CD14-positive monocyte (primary cell): ENCODE results near the gene FGF5. TPM values are rescaled to one million over a fixed set of nuclear protein-coding genes. Genes with fewer than 3 reads are reported as not detected.

Experiments
- DNase-seq, 3 donors: peaks; one replicate each; pipeline ENCODE4 v3.0.0-alpha.2; 2011 to 2022
- H2AFZ ChIP-seq: 2 replicates; pipeline ENCODE4 v1.6.0; 2012; ENCODE audit warnings: mild to moderate bottlenecking, low read depth, low read length, inconsistent platforms; ENCODE audit not compliant: insufficient read depth, poor library complexity, severe bottlenecking
- H3K27ac ChIP-seq, 2 donors: 1 replicate in 1 of 2; 2 replicates in 1 of 2; pipeline ENCODE4 v1.5.1; 2012 to 2013; ENCODE audit warnings: low read length in 2 of 2, control low read depth in 1 of 2, inconsistent platforms in 1 of 2, low read depth in 1 of 2, mild to moderate bottlenecking in 1 of 2
- H3K27me3 ChIP-seq, 2 donors: one replicate each; pipeline versions ENCODE4 v1.6.0 to v1.6.1; 2011 to 2013; ENCODE audit warnings: low read length in 2 of 2; ENCODE audit not compliant: control insufficient read depth in 2 of 2, insufficient read depth in 2 of 2
- H3K36me3 ChIP-seq, 2 donors: replicated peaks in 1 of 2; 1 replicate in 1 of 2; 2 replicates in 1 of 2; pipeline versions ENCODE4 v1.5.1 to v1.6.1; 2012 to 2013; ENCODE audit warnings: low read length in 2 of 2, control low read depth in 1 of 2, inconsistent platforms in 1 of 2, mild to moderate bottlenecking in 1 of 2; ENCODE audit not compliant: insufficient read depth in 2 of 2, control insufficient read depth in 1 of 2
- H3K4me1 ChIP-seq, 2 donors: 1 replicate in 1 of 2; 2 replicates in 1 of 2; pipeline versions ENCODE4 v1.5.1 to v1.6.1; 2012 to 2013; ENCODE audit warnings: low read length in 2 of 2, control low read depth in 1 of 2, inconsistent platforms in 1 of 2, mild to moderate bottlenecking in 1 of 2, moderate library complexity in 1 of 2; ENCODE audit not compliant: insufficient read depth in 2 of 2, control insufficient read depth in 1 of 2
- H3K4me2 ChIP-seq: replicated peaks from 2 replicates; pipeline ENCODE3; 2012; ENCODE audit warnings: low read length, moderate library complexity, mild to moderate bottlenecking; ENCODE audit not compliant: poor library complexity, severe bottlenecking; ENCODE audit errors: extremely low read depth
- H3K4me3 ChIP-seq, 3 experiments: fragments of 200-600 bp in 1 of 3; sonication (generic) in 1 of 3; replicated peaks in 1 of 3; 1 replicate in 2 of 3; 2 replicates in 1 of 3; pipeline ENCODE4 v1.5.1; 2011 to 2013; ENCODE audit warnings: low read length in 3 of 3, mild to moderate bottlenecking in 3 of 3, control low read depth in 2 of 3, low read depth in 2 of 3, inconsistent platforms in 1 of 3, moderate library complexity in 1 of 3
- H3K79me2 ChIP-seq: 2 replicates; pipeline ENCODE4 v1.6.0; 2012; ENCODE audit warnings: mild to moderate bottlenecking, control low read depth, inconsistent platforms, low read length, moderate library complexity; ENCODE audit not compliant: insufficient read depth
- H3K9ac ChIP-seq: 2 replicates; pipeline ENCODE4 v1.6.0; 2017; ENCODE audit warnings: low read length, mild to moderate bottlenecking; ENCODE audit not compliant: insufficient read depth, poor library complexity, severe bottlenecking
- H3K9me3 ChIP-seq, 2 donors: replicated peaks in 1 of 2; 1 replicate in 1 of 2; 2 replicates in 1 of 2; pipeline versions ENCODE4 v1.5.1 to v1.6.1; 2012 to 2013; ENCODE audit warnings: low read length in 2 of 2, control low read depth in 1 of 2; ENCODE audit not compliant: control insufficient read depth in 1 of 2, insufficient read depth in 1 of 2
- H4K20me1 ChIP-seq: 2 replicates; pipeline ENCODE4 v1.6.0; 2012; ENCODE audit warnings: mild to moderate bottlenecking, low read length, control low read depth, moderate library complexity; ENCODE audit not compliant: insufficient read depth
- H3K27ac Mint-ChIP-seq, 7 donors: one replicate each; pipeline ENCODE4 v1.8.0; 2020; ENCODE audit warnings: mild to moderate bottlenecking in 7 of 7, mixed read lengths in 7 of 7, moderate library complexity in 6 of 7, inconsistent platforms in 2 of 7
- H3K27me3 Mint-ChIP-seq, 3 donors: one replicate each; pipeline ENCODE4 v1.8.0; 2021 to 2022; ENCODE audit warnings: low read depth in 3 of 3, mild to moderate bottlenecking in 3 of 3, mixed read lengths in 3 of 3, moderate library complexity in 3 of 3, inconsistent platforms in 1 of 3
- H3K36me3 Mint-ChIP-seq, 2 donors: one replicate each; pipeline ENCODE4 v1.8.0; 2020; ENCODE audit warnings: mixed read lengths in 2 of 2, inconsistent platforms in 1 of 2, mild to moderate bottlenecking in 1 of 2
- H3K4me1 Mint-ChIP-seq: one replicate; pipeline ENCODE4 v1.8.0; 2020; ENCODE audit warnings: mild to moderate bottlenecking, mixed read lengths
- H3K4me3 Mint-ChIP-seq, 2 donors: one replicate each; pipeline ENCODE4 v1.8.0; 2020; ENCODE audit warnings: mild to moderate bottlenecking in 2 of 2, mixed read lengths in 2 of 2, moderate library complexity in 1 of 2
- H3K9me3 Mint-ChIP-seq, 7 donors: one replicate each; pipeline ENCODE4 v1.8.0; 2020 to 2022; ENCODE audit warnings: mixed read lengths in 7 of 7, mild to moderate bottlenecking in 6 of 7, moderate library complexity in 6 of 7, inconsistent platforms in 2 of 7
- CTCF ChIP-seq: fragments of 200-600 bp; IDR thresholded peaks from one replicate; pipeline ENCODE4 v1.8.0; 2022; ENCODE audit warnings: antibody characterized with exemption, mild to moderate bottlenecking
- WGBS: methylation state at CpG from one replicate; pipeline ENCODE4 v1.1.5; 2013; ENCODE audit warnings: missing lambda C conversion rate; ENCODE audit not compliant: insufficient coverage; 5-methylcytosine and 5-hydroxymethylcytosine counted together
- intact Hi-C, 2 donors: fragments of 100-400 bp; cut with micrococcal nuclease; formaldehyde crosslinking; loops; one replicate each; pipeline versions ENCODE4 v1.15.0 to v1.15.1; 2023
- polyA plus RNA-seq, 3 donors: library from polyadenylated mRNA; depleted of rRNA in 1 of 3; unstranded in 2 of 3; stranded (reverse) in 1 of 3; fragments of 300-500 nt in 2 of 3; fragments of >200 nt in 1 of 3; fragmentation: Illumina TruSeq in 2 of 3; gene quantifications; 1 replicate in 2 of 3; 2 replicates in 1 of 3; pipeline ENCODE4 v1.2.3, GENCODE V29; 2012 to 2021

The FGF5 gene
- polyA plus RNA-seq, 3 donors = not detected

GRCh38 chr4:80334568-80334967, 68.1 kb downstream of the FGF5 start:
- Histone ChIP-seq H3K27ac (no peak overlapping the region), H3K9me3 (no peaks in the 10 kb centered on the region), H3K27me3 (peaks cover 4 to 13% of the 10 kb centered on the region in 2 donors), H3K9ac (no peak overlapping the region), H4K20me1 (no peaks in the 10 kb centered on the region), H3K79me2 (no peaks in the 10 kb centered on the region), H3K36me3 (no peaks in the 10 kb centered on the region), H3K4me2 (no peak overlapping the region), H3K4me3 (no peak overlapping the region), H2AFZ (no peak overlapping the region), H3K4me1 (peaks cover 8 to 10% of the 10 kb centered on the region in 2 donors)
- TF ChIP-seq CTCF = no peak
- intact Hi-C loops = no loop called here
- H3K9me3 Mint-ChIP-seq = peaks cover 0 to 2% (median 0%) of the 10 kb centered on the region in 7 donors
- H3K4me3 Mint-ChIP-seq = no peak overlapping the region
- H3K27me3 Mint-ChIP-seq = peaks cover 8 to 21% (median 9%) of the 10 kb centered on the region in 3 donors
- H3K27ac Mint-ChIP-seq = no peak overlapping the region
- no peak for DNase-seq
- no CpG with 5 or more reads among the region's 1 CpG for WGBS
- no peaks in the 10 kb centered on the region for H3K36me3 Mint-ChIP-seq
- peaks cover 15% of the 10 kb centered on the region for H3K4me1 Mint-ChIP-seq

GRCh38 chr4:80335226-80335553, 68.7 kb downstream of the FGF5 start:
- Histone ChIP-seq H3K27me3 (peaks cover 4 to 13% of the 10 kb centered on the region in 2 donors), H3K27ac (no peak overlapping the region), H3K36me3 (no peaks in the 10 kb centered on the region), H3K9ac (peak overlapping the region; percentile 33), H4K20me1 (no peaks in the 10 kb centered on the region), H3K4me2 (peak overlapping the region; percentile 87), H3K4me1 (peaks cover 8 to 10% of the 10 kb centered on the region in 2 donors), H3K4me3 (peak overlapping the region; percentile 70 to 91 (median 86)), H3K79me2 (no peaks in the 10 kb centered on the region), H3K9me3 (peaks cover 0 to 3% of the 10 kb centered on the region in 2 donors), H2AFZ (peak overlapping the region; percentile 84)
- peaks cover 15% of the 10 kb centered on the region for H3K4me1 Mint-ChIP-seq
- no peaks in the 10 kb centered on the region for H3K36me3 Mint-ChIP-seq
- DNase-seq = no peak
- H3K27ac Mint-ChIP-seq = no peak overlapping the region
- intact Hi-C loops = no loop called here
- WGBS = 0% methylated on average over 1 of the region's 3 CpGs
- TF ChIP-seq CTCF = no peak
- peak overlapping the region; percentile 89 to 96 for H3K4me3 Mint-ChIP-seq
- H3K27me3 Mint-ChIP-seq = peaks cover 8 to 21% (median 9%) of the 10 kb centered on the region in 3 donors
- H3K9me3 Mint-ChIP-seq = peaks cover 0 to 5% (median 0%) of the 10 kb centered on the region in 7 donors
